Stimulated activated naive B cell treated with anti-CD40 and anti-IgM and Interleukin-4, amounts not matched to agents 10 μg/mL and 1 μg/mL and 100 μg/mL, for 72 hours (primary cell): Measurements from ENCODE around the gene AHNAK.
"Not testable (repeated sequence)": the region's sequence is repeated elsewhere in the genome, so short reads cannot be mapped to it uniquely, and the experiment has no call there.

ENCODE experiments used
- ATAC-seq, 2 donors: fragments of 150-1000 bp; cut with Tn5 transposase; replicated peaks; 2 replicates each; pipeline ENCODE4 v1.10.0; 2021; ENCODE audit warnings: moderate library complexity in 1 of 2
- DNase-seq: peaks from one replicate; pipeline ENCODE4 v3.0.0; 2021
- H3K27ac Mint-ChIP-seq: one replicate; pipeline ENCODE4 v1.8.0; 2022; ENCODE audit warnings: mild to moderate bottlenecking, mixed read lengths
- H3K27me3 Mint-ChIP-seq, 2 donors: one replicate each; pipeline ENCODE4 v1.8.0; 2022; ENCODE audit warnings: mixed read lengths in 2 of 2
- H3K36me3 Mint-ChIP-seq, 2 donors: one replicate each; pipeline ENCODE4 v1.8.0; 2022; ENCODE audit warnings: mixed read lengths in 2 of 2, mild to moderate bottlenecking in 1 of 2
- H3K4me1 Mint-ChIP-seq, 2 donors: one replicate each; pipeline ENCODE4 v1.8.0; 2022; ENCODE audit warnings: mixed read lengths in 2 of 2, mild to moderate bottlenecking in 1 of 2
- H3K4me3 Mint-ChIP-seq, 2 donors: one replicate each; pipeline ENCODE4 v1.8.0; 2022; ENCODE audit warnings: mild to moderate bottlenecking in 2 of 2, mixed read lengths in 2 of 2, moderate library complexity in 1 of 2
- H3K9me3 Mint-ChIP-seq, 2 donors: one replicate each; pipeline ENCODE4 v1.8.0; 2022; ENCODE audit warnings: mixed read lengths in 2 of 2, mild to moderate bottlenecking in 1 of 2

AHNAK gene, protein sequence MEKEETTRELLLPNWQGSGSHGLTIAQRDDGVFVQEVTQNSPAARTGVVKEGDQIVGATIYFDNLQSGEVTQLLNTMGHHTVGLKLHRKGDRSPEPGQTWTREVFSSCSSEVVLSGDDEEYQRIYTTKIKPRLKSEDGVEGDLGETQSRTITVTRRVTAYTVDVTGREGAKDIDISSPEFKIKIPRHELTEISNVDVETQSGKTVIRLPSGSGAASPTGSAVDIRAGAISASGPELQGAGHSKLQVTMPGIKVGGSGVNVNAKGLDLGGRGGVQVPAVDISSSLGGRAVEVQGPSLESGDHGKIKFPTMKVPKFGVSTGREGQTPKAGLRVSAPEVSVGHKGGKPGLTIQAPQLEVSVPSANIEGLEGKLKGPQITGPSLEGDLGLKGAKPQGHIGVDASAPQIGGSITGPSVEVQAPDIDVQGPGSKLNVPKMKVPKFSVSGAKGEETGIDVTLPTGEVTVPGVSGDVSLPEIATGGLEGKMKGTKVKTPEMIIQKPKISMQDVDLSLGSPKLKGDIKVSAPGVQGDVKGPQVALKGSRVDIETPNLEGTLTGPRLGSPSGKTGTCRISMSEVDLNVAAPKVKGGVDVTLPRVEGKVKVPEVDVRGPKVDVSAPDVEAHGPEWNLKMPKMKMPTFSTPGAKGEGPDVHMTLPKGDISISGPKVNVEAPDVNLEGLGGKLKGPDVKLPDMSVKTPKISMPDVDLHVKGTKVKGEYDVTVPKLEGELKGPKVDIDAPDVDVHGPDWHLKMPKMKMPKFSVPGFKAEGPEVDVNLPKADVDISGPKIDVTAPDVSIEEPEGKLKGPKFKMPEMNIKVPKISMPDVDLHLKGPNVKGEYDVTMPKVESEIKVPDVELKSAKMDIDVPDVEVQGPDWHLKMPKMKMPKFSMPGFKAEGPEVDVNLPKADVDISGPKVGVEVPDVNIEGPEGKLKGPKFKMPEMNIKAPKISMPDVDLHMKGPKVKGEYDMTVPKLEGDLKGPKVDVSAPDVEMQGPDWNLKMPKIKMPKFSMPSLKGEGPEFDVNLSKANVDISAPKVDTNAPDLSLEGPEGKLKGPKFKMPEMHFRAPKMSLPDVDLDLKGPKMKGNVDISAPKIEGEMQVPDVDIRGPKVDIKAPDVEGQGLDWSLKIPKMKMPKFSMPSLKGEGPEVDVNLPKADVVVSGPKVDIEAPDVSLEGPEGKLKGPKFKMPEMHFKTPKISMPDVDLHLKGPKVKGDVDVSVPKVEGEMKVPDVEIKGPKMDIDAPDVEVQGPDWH (N-terminal part only)

DNA sequence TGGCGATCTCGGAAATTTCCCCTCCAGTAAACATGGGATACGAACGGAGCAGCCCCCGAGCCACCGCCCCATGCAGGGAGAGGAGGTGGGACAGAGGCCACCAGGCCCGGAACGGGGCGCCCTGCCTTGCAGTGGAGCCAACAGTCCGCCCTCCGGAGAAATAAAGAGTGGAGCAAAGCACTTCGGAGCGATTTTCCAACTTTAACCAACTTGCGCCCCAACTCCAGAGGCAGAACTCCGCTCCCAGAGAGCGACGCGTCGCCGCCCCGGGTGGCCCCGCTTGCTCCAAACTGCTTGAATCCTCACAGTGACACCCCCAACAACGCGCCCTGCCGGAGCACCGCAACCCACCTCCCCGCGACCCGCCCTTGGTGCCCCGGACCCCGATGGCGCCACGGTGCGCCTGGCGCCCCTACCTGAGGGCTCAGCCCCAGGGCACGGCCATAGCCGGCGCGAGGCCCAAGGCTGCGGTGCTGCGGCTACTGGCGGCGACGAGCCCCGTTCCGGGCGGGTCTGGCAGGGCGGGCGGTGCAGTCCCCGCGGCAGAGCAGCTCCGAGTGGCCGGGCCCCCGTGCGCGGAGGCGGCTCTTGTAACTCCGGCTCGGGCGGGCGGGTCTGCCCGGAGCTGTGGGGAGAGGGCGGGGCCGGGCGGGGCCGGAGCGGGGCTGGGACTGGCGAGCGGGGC is at the start of gene AHNAK:
TSS of gene AHNAK (minus strand) at position 563 of the 685 bp plus-strand sequence. CDS start 10,708 bp downstream, outside the sequence.
- DNase-seq (no peak), ATAC-seq (peak; percentile 57 to 67)
- H3K27ac Mint-ChIP-seq: peak within 1 kb of the TSS; percentile 92
- peaks cover 63 to 73% of the 10 kb centered on the region in 2 donors for H3K4me1 Mint-ChIP-seq
- H3K27me3 Mint-ChIP-seq: no peaks in the 10 kb centered on the region
- H3K4me3 Mint-ChIP-seq: peak within 1 kb of the TSS; percentile 97 to 98
- H3K9me3 Mint-ChIP-seq: no peaks in the 10 kb centered on the region
- peaks cover 9 to 18% of the 10 kb centered on the region in 2 donors for H3K36me3 Mint-ChIP-seq

GRCh38 chr11:62595124-62595523 is 48.5 kb upstream of the AHNAK start:
- peaks cover 66 to 71% of the 10 kb centered on the region in 2 donors for H3K36me3 Mint-ChIP-seq
- no peak for DNase-seq
- H3K4me1 Mint-ChIP-seq: peaks cover 48 to 76% of the 10 kb centered on the region in 2 donors
- H3K27me3 Mint-ChIP-seq: no peaks in the 10 kb centered on the region
- ATAC-seq: no peak
- H3K4me3 Mint-ChIP-seq: no peak overlapping the region
- peak overlapping the region; percentile 5 for H3K27ac Mint-ChIP-seq
- H3K9me3 Mint-ChIP-seq: peaks cover 2 to 3% of the 10 kb centered on the region in 2 donors

DNA sequence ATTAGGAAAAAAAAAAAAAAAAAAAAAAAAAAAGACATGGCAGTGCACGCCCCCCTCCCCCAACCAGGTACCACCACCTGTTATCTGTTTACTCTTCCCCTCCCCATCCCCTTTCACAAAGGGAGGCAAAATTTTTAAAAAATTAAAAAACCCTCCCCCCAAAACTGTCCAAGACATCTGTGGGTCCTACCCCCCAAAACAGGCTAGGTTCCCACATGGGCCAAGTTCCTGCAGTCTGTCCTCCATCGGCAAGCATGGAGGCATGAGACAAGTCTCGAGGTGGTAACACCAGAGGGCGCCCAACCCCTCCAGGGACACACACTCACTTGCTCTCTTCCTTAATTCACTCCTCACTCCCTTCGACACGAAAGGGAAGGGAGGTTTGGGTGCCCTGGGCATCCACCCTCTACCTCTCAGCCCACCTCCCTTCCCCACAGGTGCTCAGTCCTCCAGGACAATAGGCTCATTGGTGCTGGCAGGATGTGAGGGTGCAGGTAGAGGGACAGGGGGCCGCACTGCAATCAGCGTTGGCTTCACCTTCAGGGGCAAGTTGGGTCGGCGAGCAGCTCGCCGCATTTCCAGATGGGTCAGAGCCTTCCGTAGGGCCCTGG is 46.9 kb upstream of the AHNAK start:
- peak overlapping the region; percentile 90 for H3K27ac Mint-ChIP-seq
- H3K27me3 Mint-ChIP-seq: no peaks in the 10 kb centered on the region
- no peak for ATAC-seq
- no peaks in the 10 kb centered on the region for H3K9me3 Mint-ChIP-seq
- peaks cover 51 to 60% of the 10 kb centered on the region in 2 donors for H3K36me3 Mint-ChIP-seq
- DNase-seq: no peak
- H3K4me3 Mint-ChIP-seq: peak overlapping the region; percentile 41 to 69
- peaks cover 33 to 62% of the 10 kb centered on the region in 2 donors for H3K4me1 Mint-ChIP-seq

- H3K36me3 Mint-ChIP-seq: peaks cover 46 to 55% of the 10 kb centered on the region in 2 donors
- peak overlapping the region; percentile 99 for H3K27ac Mint-ChIP-seq
- ATAC-seq (no peak), DNase-seq (no peak)
- H3K4me3 Mint-ChIP-seq: no peak overlapping the region
- H3K27me3 Mint-ChIP-seq: no peaks in the 10 kb centered on the region
- peaks cover 29 to 57% of the 10 kb centered on the region in 2 donors for H3K4me1 Mint-ChIP-seq
- H3K9me3 Mint-ChIP-seq: no peaks in the 10 kb centered on the region
Measured at GRCh38 chr11:62592989-62593421, 46.4 kb upstream of the AHNAK start.

GRCh38 chr11:62592146-62592815 is 45.7 kb upstream of the AHNAK start:
- peak overlapping the region; percentile 92 to 97 for H3K4me3 Mint-ChIP-seq
- peak; percentile 6 to 8 for ATAC-seq
- H3K9me3 Mint-ChIP-seq: no peaks in the 10 kb centered on the region
- H3K36me3 Mint-ChIP-seq: peaks cover 41 to 48% of the 10 kb centered on the region in 2 donors
- H3K4me1 Mint-ChIP-seq: peaks cover 23 to 49% of the 10 kb centered on the region in 2 donors
- H3K27me3 Mint-ChIP-seq: no peaks in the 10 kb centered on the region
- H3K27ac Mint-ChIP-seq: peak overlapping the region; percentile 99
- DNase-seq: no peak

DNA sequence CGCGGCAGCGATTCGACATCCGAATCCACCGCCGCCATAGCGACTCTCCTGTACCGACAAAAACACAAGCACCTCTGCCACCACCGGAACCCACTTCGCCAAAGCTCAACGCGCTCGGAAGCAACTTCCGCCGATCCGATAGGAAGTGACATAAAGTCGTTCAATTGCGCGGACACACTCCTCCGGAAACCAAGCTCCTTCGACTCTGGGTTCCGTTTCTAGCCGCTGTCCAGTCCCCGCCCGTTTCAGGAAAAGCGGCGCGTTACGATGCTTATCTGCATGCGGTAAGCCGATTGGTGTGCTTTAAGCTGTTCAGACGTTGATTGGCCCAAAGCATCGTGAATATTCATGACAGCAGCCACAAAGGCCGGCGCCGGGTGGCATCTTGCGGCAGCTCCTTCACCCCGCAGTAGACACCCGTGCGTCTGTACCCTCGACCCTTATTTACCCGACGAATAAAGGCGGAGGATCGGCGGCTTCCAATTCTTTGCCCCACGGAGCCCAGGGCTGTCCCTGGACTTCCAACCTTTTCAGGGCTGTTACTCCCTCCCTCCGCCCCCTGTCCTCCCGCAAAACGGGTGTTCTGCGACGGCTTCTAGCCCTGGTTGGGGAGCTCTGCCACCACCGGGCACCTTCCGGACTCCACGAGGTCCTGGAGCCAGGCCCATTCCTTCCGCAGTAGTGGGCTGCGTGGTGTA is 45.0 kb upstream of the AHNAK start, which contains the start of gene TUT1:
TSS of gene TUT1 (minus strand) at position 76 of the 698 bp plus-strand sequence. CDS start at position 38, 38 bp downstream.
- no peaks in the 10 kb centered on the region for H3K9me3 Mint-ChIP-seq
- ATAC-seq (peak; percentile 89 to 95), DNase-seq (peak; percentile 96)
- peaks cover 37 to 47% of the 10 kb centered on the region in 2 donors for H3K36me3 Mint-ChIP-seq
- H3K27ac Mint-ChIP-seq: peak within 1 kb of the TSS; percentile 99
- no peaks in the 10 kb centered on the region for H3K27me3 Mint-ChIP-seq
- peak within 1 kb of the TSS; percentile 92 to 97 for H3K4me3 Mint-ChIP-seq
- peaks cover 21 to 46% of the 10 kb centered on the region in 2 donors for H3K4me1 Mint-ChIP-seq

DNA sequence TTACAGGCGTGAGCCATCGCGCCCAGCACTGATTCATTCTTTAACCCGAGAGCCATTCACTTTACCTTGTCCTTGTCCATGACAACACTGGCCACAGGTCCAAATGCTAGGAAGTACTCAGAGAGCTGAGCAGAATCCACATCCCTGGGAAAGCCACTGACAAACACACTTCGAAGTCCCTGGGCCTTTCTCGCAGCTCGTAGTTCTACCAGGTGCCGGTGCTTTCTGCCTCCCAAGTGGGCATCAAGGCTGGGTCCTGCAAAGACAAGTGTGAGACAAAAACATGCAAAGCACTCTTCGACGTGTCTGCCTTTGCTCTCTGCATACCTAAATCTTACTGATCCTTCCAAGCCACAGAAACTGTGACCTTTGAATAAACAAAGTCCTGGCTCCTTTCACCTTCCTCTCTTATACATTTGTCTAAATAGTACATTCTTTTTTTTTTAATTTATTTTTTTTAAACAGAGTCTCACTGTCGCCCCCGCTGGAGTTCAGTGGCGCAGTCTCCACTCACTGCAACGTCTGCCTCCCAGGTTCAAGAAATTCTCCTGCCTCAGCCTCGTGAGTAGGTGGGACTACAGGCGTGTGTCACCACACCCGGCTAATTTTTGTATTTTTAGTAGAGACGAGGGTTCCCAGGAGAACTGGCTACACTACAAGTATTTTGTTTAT is 42.5 kb upstream of the AHNAK start:
- peak overlapping the region in 1 of 2 donors; percentile 17 for H3K4me3 Mint-ChIP-seq

DNA sequence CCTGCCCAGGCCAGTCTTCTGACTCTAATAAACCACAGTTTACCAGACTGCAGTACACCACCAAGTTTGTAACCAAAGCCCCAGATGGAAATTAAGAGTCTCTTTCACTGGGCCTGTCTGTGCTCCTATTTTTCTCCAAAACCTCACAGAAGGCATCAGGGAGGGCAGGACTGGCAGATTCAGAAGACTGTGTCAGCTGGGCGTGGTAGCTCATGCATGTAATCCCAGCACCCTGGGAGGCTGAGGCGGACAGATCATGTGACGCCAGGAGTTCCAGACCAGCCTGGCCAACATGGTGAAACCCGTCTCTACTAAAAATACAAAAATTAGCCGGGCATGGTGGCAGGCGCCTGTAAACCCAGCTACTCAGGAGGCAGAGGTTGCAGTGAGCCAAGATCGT is 38.8 kb upstream of the AHNAK start:
- not testable (repeated sequence) for ATAC-seq, DNase-seq, H3K4me1 Mint-ChIP-seq, H3K9me3 Mint-ChIP-seq, H3K27me3 Mint-ChIP-seq, H3K27ac Mint-ChIP-seq, H3K4me3 Mint-ChIP-seq
- peaks cover 15 to 25% of the 10 kb centered on the region in 2 donors for H3K36me3 Mint-ChIP-seq

More for the DNA sequence above, 42.5 kb upstream of the AHNAK start:
- H3K4me1 Mint-ChIP-seq: peaks cover 19 to 32% of the 10 kb centered on the region in 2 donors
- H3K27me3 Mint-ChIP-seq: no peaks in the 10 kb centered on the region
- ATAC-seq (no peak), DNase-seq (no peak)
- no peaks in the 10 kb centered on the region for H3K9me3 Mint-ChIP-seq
- H3K36me3 Mint-ChIP-seq: peaks cover 23 to 38% of the 10 kb centered on the region in 2 donors
- H3K27ac Mint-ChIP-seq: peak overlapping the region; percentile 25

DNA sequence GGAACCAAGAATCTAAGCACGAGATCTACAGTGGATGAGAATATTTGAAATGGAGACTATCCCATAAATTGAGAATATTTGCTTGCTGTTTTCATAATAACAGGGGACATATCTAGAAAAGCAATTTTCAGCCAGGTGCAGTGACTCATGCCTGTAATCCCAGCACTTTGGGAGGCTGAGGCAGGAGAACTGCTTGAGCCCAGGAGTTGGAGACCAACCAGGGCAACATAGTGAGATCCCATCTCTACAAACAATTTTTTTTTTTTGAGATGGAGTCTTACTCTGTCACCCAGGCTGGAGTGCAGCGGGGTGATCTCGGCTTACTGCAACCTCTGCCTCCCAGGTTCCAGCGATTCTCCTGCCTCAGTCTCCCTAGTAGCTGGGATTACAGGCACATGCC is 35.1 kb upstream of the AHNAK start:
- H3K36me3 Mint-ChIP-seq: peaks cover 24 to 36% of the 10 kb centered on the region in 2 donors
- not testable (repeated sequence) for H3K4me1 Mint-ChIP-seq, H3K27ac Mint-ChIP-seq, DNase-seq, H3K4me3 Mint-ChIP-seq, ATAC-seq, H3K9me3 Mint-ChIP-seq, H3K27me3 Mint-ChIP-seq

DNA sequence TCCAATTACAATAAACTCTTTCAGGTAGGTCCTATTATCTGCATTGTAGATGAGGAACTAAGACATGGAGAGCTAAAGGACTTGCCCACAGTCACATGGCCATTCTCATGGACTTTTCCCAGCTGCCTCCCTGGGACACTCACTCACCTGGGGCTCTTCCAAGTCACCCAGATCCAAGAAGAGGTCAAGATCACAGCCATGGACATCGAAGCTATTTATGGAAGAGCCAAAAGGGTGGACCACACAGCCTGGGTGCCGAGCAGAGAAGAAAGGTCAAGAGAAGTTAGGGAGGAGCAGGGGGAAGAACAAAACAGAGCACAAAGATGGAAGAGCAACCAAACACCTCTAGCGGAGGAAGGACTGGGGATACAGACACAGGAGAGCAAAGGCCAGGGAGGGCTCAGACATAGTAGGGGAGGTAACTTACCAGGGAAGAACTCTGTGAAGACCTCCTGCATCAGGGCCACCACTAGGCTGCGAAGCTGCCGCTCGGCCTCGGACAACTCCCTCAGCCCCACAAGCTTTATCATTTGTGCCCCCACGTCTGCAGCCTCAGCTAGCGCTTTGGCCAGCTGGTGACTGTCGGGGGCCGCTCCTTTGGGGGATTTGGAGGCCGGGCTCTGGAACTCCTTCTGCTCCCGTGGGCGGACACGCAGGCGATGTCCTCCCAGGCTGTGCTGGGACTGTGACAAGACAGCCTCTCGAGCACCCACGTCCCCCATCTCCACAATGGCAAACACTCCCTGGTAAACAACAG is 34.5 kb upstream of the AHNAK start:
- Mint-ChIP-seq H3K27ac (peak overlapping the region; percentile 57), H3K4me1 (peaks cover 4 to 7% of the 10 kb centered on the region in 2 donors), H3K36me3 (peaks cover 24 to 38% of the 10 kb centered on the region in 2 donors), H3K4me3 (no peak overlapping the region), H3K27me3 (no peaks in the 10 kb centered on the region), H3K9me3 (no peaks in the 10 kb centered on the region)
- no peak for DNase-seq
- no peak for ATAC-seq

GRCh38 chr11:62579252-62579651 is 32.6 kb upstream of the AHNAK start:
- H3K27ac Mint-ChIP-seq: no peak overlapping the region
- H3K9me3 Mint-ChIP-seq: no peaks in the 10 kb centered on the region
- no peak for DNase-seq
- peaks cover 34 to 49% of the 10 kb centered on the region in 2 donors for H3K36me3 Mint-ChIP-seq
- ATAC-seq: no peak
- no peak overlapping the region for H3K4me3 Mint-ChIP-seq
- no peaks in the 10 kb centered on the region for H3K27me3 Mint-ChIP-seq
- peaks cover 16 to 25% of the 10 kb centered on the region in 2 donors for H3K4me1 Mint-ChIP-seq
